ENCODE measurements around the gene TMEM108.

- TF ChIP-seq CTCF (IDR thresholded peaks at IDR 0.05) (no peak), POLR2A (IDR thresholded peaks at IDR 0.05) (no peak)
Measured at GRCh38 chr3:133371181-133371580, 333.0 kb downstream of the TMEM108 start.

Measured in lower leg skin (tissue), 3 donors.